ENCODE data around the gene PKN3.

The PKN3 gene

GRCh38 chr9:128657796-128658195 lies 44.5 kb upstream of the PKN3 start:
- TF ChIP-seq POLR2AphosphoS5 (IDR thresholded peaks at IDR 0.05; ENCODE audit: low read depth, low read length): no peak
- TF ChIP-seq REST (IDR thresholded peaks at IDR 0.05; ENCODE audit: insufficient read depth in 1 of 2, low read depth in 2 of 2, low read length in 2 of 2): no peak
- no peak for TF ChIP-seq TAF1 (IDR thresholded peaks at IDR 0.05; ENCODE audit: borderline replicate concordance, insufficient read depth, low read length)
- no peak for TF ChIP-seq FOXP2 (optimal IDR thresholded peaks at IDR 0.05; ENCODE audit: borderline replicate concordance, extremely low read depth, extremely low read length, insufficient read depth)
- no peak for TF ChIP-seq SIN3A (IDR thresholded peaks at IDR 0.05; ENCODE audit: borderline replicate concordance, insufficient read depth, low read length)

DNA sequence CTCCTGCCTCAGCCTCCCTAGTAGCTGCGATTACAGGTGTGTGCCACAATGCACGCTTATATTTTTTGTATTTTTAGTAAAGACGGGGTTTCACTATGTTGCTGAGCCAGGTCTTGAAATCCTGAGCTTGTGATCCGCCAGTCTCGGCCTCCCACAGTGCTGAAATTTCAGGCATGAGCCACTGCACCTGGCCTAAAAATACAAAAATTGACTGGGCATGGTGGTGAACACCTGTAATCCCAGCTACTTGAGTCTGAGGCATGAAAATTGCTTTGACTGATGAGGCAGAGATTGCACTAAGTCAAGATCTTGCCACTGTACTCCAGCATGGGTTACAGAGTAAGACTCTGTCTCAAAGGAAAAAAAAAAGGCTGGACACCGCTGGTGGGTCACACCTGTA lies 32.5 kb upstream of the PKN3 start:
- TF ChIP-seq TAF1 (IDR thresholded peaks at IDR 0.05; ENCODE audit: borderline replicate concordance, insufficient read depth, low read length) (no peak), REST (IDR thresholded peaks at IDR 0.05; ENCODE audit: insufficient read depth in 1 of 2, low read depth in 2 of 2, low read length in 2 of 2) (no peak), FOXP2 (optimal IDR thresholded peaks at IDR 0.05; ENCODE audit: borderline replicate concordance, extremely low read depth, extremely low read length, insufficient read depth) (no peak), POLR2AphosphoS5 (IDR thresholded peaks at IDR 0.05; ENCODE audit: low read depth, low read length) (no peak), SIN3A (IDR thresholded peaks at IDR 0.05; ENCODE audit: borderline replicate concordance, insufficient read depth, low read length) (no peak)

DNA sequence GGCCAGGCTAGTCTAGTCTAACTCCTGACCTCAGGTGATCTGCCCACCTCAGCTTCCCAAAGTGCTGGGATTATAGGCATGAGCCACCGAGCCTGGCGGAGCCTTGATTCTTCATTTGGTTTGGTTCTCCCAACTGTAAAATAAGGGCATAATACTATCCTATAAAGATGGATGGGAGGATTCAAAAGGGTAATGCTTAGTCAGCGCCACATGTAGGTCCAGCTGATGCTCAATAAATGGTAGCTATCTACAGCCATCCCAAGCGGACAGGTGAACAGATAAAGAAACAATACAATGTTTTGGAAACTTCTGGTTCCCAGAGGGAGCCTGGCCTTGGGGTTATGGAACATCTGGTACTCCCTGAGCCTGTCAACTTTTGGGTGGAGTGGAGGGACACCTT lies 26.9 kb upstream of the PKN3 start:
- TF ChIP-seq SIN3A (IDR thresholded peaks at IDR 0.05; ENCODE audit: borderline replicate concordance, insufficient read depth, low read length) (no peak), TAF1 (IDR thresholded peaks at IDR 0.05; ENCODE audit: borderline replicate concordance, insufficient read depth, low read length) (no peak), POLR2AphosphoS5 (IDR thresholded peaks at IDR 0.05; ENCODE audit: low read depth, low read length) (no peak)

- TF ChIP-seq SIN3A (IDR thresholded peaks at IDR 0.05; ENCODE audit: borderline replicate concordance, insufficient read depth, low read length) (no peak), TAF1 (IDR thresholded peaks at IDR 0.05; ENCODE audit: borderline replicate concordance, insufficient read depth, low read length) (no peak), FOXP2 (optimal IDR thresholded peaks at IDR 0.05; ENCODE audit: borderline replicate concordance, extremely low read depth, extremely low read length, insufficient read depth) (no peak), REST (IDR thresholded peaks at IDR 0.05; ENCODE audit: insufficient read depth in 1 of 2, low read depth in 2 of 2, low read length in 2 of 2) (no peak), POLR2AphosphoS5 (IDR thresholded peaks at IDR 0.05; ENCODE audit: low read depth, low read length) (no peak)
Measured at GRCh38 chr9:128677794-128678193, 24.5 kb upstream of the PKN3 start.

- TF ChIP-seq POLR2AphosphoS5 (IDR thresholded peaks at IDR 0.05; ENCODE audit: low read depth, low read length) (peak; percentile 14; the same call in 1 of the 2 replicates), FOXP2 (optimal IDR thresholded peaks at IDR 0.05; ENCODE audit: borderline replicate concordance, extremely low read depth, extremely low read length, insufficient read depth) (no peak), TAF1 (IDR thresholded peaks at IDR 0.05; ENCODE audit: borderline replicate concordance, insufficient read depth, low read length) (0 out of 2 replicates have a peak, but pooled peaks have one; percentile 21), SIN3A (IDR thresholded peaks at IDR 0.05; ENCODE audit: borderline replicate concordance, insufficient read depth, low read length) (no peak), REST (IDR thresholded peaks at IDR 0.05; ENCODE audit: insufficient read depth in 1 of 2, low read depth in 2 of 2, low read length in 2 of 2) (no peak)
Measured at GRCh38 chr9:128683340-128684064, 18.8 kb upstream of the PKN3 start.
